Measurements from ENCODE around the gene CD40LG. TPM values are rescaled to one million over a fixed set of nuclear protein-coding genes. Genes with fewer than 3 reads are reported as not detected.

CD40LG gene
- total and polyA plus RNA-seq, 4 donors = 0.20 to 0.74 (median 0.50) TPM

GRCh38 chrX:136607236-136607635 is 40.7 kb upstream of the CD40LG start:
- H3K9me3 ChIP-seq (ENCODE audit: control insufficient read depth in 4 of 4, insufficient read depth in 3 of 4, low read length in 3 of 4) = peaks cover 0 to 6% (median 0%) of the 10 kb centered on the region in 4 donors
- ATAC-seq (ENCODE audit: insufficient read depth, low FRiP score) (no peak), DNase-seq (no peak)
- no peak overlapping the region for H3K4me3 ChIP-seq
- H3K36me3 ChIP-seq (ENCODE audit: control insufficient read depth in 4 of 4, insufficient read depth in 4 of 4, low read length in 4 of 4) = no peaks in the 10 kb centered on the region
- H3K27me3 ChIP-seq (ENCODE audit: control insufficient read depth in 3 of 3, insufficient read depth in 3 of 3, low read length in 2 of 3) = peaks cover 0 to 24% (median 4%) of the 10 kb centered on the region in 3 donors
- WGBS, 2 donors = 57 to 68% methylated on average over 3 of the region's 3 CpGs
- H3K9ac ChIP-seq (ENCODE audit: insufficient read depth in 1 of 2, low read length in 2 of 2) = no peak overlapping the region
- no peaks in the 10 kb centered on the region for H3K4me1 ChIP-seq (ENCODE audit: control insufficient read depth in 5 of 5, insufficient read depth in 5 of 5, low read length in 5 of 5)
- no peak for TF ChIP-seq CTCF (IDR thresholded peaks at IDR 0.05; ENCODE audit: control extremely low read depth, extremely low read depth)
- no peak overlapping the region for H3K27ac ChIP-seq (ENCODE audit: low read depth in 1 of 2, low read length in 1 of 2)

DNA sequence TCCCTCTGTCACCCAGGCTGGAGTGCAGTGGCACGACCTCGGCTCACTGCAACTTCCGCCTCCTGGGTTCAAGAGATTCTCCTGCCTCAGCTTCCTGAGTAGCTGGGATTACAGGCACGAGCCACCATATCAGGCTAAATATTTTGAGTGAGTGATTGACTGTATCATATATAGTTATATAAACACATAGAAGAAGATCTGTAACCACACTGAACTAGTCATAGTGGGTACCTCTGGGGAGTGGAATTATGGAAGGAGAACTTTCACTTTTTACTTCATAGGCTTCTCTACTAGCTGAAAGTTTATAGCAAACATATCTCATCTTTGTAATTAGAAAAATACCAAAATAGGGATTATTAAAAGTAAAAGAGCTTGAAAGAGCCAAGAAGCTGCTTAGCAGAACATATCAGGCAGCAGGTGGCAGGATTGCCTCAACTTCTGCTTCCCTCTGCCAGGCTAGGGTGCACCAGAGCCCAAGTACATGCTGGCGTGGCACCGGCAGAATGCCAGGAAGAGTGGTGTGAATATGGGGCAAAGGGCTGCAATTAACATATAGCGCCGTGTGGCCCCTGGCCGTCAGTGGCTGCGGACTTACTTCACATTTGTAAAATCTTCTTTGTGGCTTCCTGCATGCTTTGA is 39.5 kb upstream of the CD40LG start:
- Histone ChIP-seq H3K27me3 (ENCODE audit: control insufficient read depth in 3 of 3, insufficient read depth in 3 of 3, low read length in 2 of 3) (peaks cover 0 to 17% (median 3%) of the 10 kb centered on the region in 3 donors), H3K4me1 (ENCODE audit: control insufficient read depth in 5 of 5, insufficient read depth in 5 of 5, low read length in 5 of 5) (no peaks in the 10 kb centered on the region), H3K36me3 (ENCODE audit: control insufficient read depth in 4 of 4, insufficient read depth in 4 of 4, low read length in 4 of 4) (no peaks in the 10 kb centered on the region), H3K4me3 (no peak overlapping the region), H3K27ac (ENCODE audit: low read depth in 1 of 2, low read length in 1 of 2) (no peak overlapping the region), H3K9me3 (ENCODE audit: control insufficient read depth in 4 of 4, insufficient read depth in 3 of 4, low read length in 3 of 4) (peaks cover 0 to 6% (median 0%) of the 10 kb centered on the region in 4 donors), H3K9ac (ENCODE audit: insufficient read depth in 1 of 2, low read length in 2 of 2) (no peak overlapping the region)
- 40 to 48% methylated on average over 9 to 10 of the region's 10 CpGs for WGBS, 2 donors
- peak; percentile 8 for TF ChIP-seq CTCF (IDR thresholded peaks at IDR 0.05; ENCODE audit: control extremely low read depth, extremely low read depth)
- peak in 1 of 3 donors; percentile 27 for DNase-seq
- ATAC-seq (ENCODE audit: insufficient read depth, low FRiP score) = no peak

DNA sequence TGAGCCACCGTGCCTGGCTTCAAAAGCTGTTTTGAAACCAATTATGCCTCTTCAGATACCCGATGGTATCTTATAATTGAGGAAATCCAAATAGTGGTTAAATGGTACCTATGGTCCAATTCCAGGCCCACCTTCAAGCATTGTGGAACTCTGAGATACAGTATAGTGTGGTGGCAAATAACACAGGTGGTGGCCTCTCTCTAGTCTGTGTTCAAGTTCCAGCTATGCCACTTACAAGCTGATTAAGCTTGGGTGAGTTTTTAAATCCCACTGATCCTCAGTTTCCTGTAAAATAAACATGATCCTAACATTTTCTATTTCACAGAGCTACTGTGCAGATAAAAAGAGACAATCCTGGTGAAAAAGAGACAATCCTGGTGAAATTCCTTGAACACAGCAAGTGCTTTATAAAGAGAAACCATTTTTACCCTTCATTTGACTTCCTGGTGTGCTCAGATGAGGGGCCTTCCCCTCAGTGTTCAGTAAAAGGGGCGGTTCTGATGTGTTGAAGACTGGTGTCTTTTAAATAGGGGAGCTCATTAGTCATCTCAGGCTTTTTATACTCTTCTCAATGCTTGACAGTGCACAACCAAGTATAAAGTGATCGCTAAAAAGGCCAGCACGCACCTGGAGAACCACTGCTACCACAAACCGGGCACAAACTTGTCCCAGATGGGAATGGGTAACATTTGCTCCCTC is 30.8 kb upstream of the CD40LG start:
- Histone ChIP-seq H3K4me3 (no peak overlapping the region), H3K27me3 (ENCODE audit: control insufficient read depth in 3 of 3, insufficient read depth in 3 of 3, low read length in 2 of 3) (peaks cover 0 to 11% (median 3%) of the 10 kb centered on the region in 3 donors), H3K4me1 (ENCODE audit: control insufficient read depth in 5 of 5, insufficient read depth in 5 of 5, low read length in 5 of 5) (no peaks in the 10 kb centered on the region), H3K36me3 (ENCODE audit: control insufficient read depth in 4 of 4, insufficient read depth in 4 of 4, low read length in 4 of 4) (no peaks in the 10 kb centered on the region), H3K9me3 (ENCODE audit: control insufficient read depth in 4 of 4, insufficient read depth in 3 of 4, low read length in 3 of 4) (no peaks in the 10 kb centered on the region), H3K27ac (ENCODE audit: low read depth in 1 of 2, low read length in 1 of 2) (no peak overlapping the region), H3K9ac (ENCODE audit: insufficient read depth in 1 of 2, low read length in 2 of 2) (no peak overlapping the region)
- TF ChIP-seq CTCF (IDR thresholded peaks at IDR 0.05; ENCODE audit: control extremely low read depth, extremely low read depth) = no peak
- 70 to 93% methylated on average over 6 of the region's 6 CpGs for WGBS, 2 donors
- DNase-seq (no peak), ATAC-seq (ENCODE audit: insufficient read depth, low FRiP score) (no peak)

All from lung (tissue), 12 donors.